HepG2 (cell line): ENCODE measurements around the gene TPST2.

Source experiments
- ETV6 ChIP-seq: sonication (generic); formaldehyde crosslinking; conservative IDR thresholded peaks from 2 replicates; pipeline ENCODE4 v1.4.0; 2020; ENCODE audit warnings: missing genetic modification reagents
- POLR2A ChIP-seq, 2 experiments: IDR thresholded peaks; 2 replicates each; pipeline ENCODE4 v1.6.1; 2011; ENCODE audit warnings: low read depth in 2 of 2, low read length in 2 of 2, mild to moderate bottlenecking in 1 of 2, moderate library complexity in 1 of 2; ENCODE audit not compliant: insufficient read depth in 1 of 2
- ZNF121 ChIP-seq: sonication (generic); formaldehyde crosslinking; IDR thresholded peaks from 2 replicates; pipeline ENCODE4 v1.5.0; 2020; ENCODE audit warnings: mild to moderate bottlenecking, missing genetic modification reagents
- ZNF678 ChIP-seq: sonication (generic); formaldehyde crosslinking; IDR thresholded peaks from 2 replicates; pipeline ENCODE4 v1.4.0; 2020; ENCODE audit warnings: mild to moderate bottlenecking, missing genetic modification reagents
- TF ChIP-seq, protein P1 (sequence below), 2 experiments: IDR thresholded peaks; 2 replicates each; pipeline ENCODE4 v1.6.1; 2011 to 2012; ENCODE audit warnings: low read length in 2 of 2, borderline replicate concordance in 1 of 2, low read depth in 1 of 2, mild to moderate bottlenecking in 1 of 2, moderate library complexity in 1 of 2
- TF ChIP-seq, protein P2 (sequence below): sonication (generic); formaldehyde crosslinking; IDR thresholded peaks from 2 replicates; pipeline ENCODE4 v1.4.0; 2020; ENCODE audit warnings: missing genetic modification reagents
- TF ChIP-seq, protein P3 (sequence below): sonication (generic); formaldehyde crosslinking; IDR thresholded peaks from 2 replicates; pipeline ENCODE4 v1.9.0; 2021; ENCODE audit warnings: missing genetic modification reagents, borderline replicate concordance

DNA sequence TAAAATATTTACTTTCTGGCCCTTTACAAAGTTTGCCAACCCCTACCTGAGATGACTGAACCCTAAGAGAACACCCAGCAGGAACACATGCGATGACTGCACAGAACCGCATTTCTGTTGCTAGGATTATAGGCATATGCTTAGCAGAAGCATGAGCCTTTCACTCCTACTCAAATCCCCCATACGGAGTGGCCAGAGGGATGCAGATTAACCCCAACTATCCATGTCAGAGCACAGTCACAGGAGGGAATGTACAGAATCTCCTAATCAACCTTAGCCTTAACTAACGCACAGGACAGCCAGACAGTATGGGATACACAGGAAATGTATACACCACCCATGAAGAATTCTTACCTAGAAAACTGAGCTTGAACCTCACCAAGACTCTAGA is 112.6 kb downstream of the TPST2 start:
- no peak for TF ChIP-seq ETV6 (CRISPR knock-in tag)
- TF ChIP-seq, protein P1, sequence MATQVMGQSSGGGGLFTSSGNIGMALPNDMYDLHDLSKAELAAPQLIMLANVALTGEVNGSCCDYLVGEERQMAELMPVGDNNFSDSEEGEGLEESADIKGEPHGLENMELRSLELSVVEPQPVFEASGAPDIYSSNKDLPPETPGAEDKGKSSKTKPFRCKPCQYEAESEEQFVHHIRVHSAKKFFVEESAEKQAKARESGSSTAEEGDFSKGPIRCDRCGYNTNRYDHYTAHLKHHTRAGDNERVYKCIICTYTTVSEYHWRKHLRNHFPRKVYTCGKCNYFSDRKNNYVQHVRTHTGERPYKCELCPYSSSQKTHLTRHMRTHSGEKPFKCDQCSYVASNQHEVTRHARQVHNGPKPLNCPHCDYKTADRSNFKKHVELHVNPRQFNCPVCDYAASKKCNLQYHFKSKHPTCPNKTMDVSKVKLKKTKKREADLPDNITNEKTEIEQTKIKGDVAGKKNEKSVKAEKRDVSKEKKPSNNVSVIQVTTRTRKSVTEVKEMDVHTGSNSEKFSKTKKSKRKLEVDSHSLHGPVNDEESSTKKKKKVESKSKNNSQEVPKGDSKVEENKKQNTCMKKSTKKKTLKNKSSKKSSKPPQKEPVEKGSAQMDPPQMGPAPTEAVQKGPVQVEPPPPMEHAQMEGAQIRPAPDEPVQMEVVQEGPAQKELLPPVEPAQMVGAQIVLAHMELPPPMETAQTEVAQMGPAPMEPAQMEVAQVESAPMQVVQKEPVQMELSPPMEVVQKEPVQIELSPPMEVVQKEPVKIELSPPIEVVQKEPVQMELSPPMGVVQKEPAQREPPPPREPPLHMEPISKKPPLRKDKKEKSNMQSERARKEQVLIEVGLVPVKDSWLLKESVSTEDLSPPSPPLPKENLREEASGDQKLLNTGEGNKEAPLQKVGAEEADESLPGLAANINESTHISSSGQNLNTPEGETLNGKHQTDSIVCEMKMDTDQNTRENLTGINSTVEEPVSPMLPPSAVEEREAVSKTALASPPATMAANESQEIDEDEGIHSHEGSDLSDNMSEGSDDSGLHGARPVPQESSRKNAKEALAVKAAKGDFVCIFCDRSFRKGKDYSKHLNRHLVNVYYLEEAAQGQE (IDR thresholded peaks at IDR 0.05; ENCODE audit: borderline replicate concordance in 1 of 2, low read depth in 1 of 2, low read length in 2 of 2), result no peak
- TF ChIP-seq, protein P2, sequence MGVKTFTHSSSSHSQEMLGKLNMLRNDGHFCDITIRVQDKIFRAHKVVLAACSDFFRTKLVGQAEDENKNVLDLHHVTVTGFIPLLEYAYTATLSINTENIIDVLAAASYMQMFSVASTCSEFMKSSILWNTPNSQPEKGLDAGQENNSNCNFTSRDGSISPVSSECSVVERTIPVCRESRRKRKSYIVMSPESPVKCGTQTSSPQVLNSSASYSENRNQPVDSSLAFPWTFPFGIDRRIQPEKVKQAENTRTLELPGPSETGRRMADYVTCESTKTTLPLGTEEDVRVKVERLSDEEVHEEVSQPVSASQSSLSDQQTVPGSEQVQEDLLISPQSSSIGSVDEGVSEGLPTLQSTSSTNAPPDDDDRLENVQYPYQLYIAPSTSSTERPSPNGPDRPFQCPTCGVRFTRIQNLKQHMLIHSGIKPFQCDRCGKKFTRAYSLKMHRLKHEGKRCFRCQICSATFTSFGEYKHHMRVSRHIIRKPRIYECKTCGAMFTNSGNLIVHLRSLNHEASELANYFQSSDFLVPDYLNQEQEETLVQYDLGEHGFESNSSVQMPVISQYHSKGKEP (CRISPR knock-in tag), result no peak
- TF ChIP-seq POLR2A (IDR thresholded peaks at IDR 0.05; ENCODE audit: insufficient read depth in 1 of 2, low read depth in 2 of 2, low read length in 2 of 2), result no peak
- no peak for TF ChIP-seq ZNF678 (CRISPR knock-in tag)
- TF ChIP-seq ZNF121 (CRISPR knock-in tag), result no peak
- TF ChIP-seq, protein P3, sequence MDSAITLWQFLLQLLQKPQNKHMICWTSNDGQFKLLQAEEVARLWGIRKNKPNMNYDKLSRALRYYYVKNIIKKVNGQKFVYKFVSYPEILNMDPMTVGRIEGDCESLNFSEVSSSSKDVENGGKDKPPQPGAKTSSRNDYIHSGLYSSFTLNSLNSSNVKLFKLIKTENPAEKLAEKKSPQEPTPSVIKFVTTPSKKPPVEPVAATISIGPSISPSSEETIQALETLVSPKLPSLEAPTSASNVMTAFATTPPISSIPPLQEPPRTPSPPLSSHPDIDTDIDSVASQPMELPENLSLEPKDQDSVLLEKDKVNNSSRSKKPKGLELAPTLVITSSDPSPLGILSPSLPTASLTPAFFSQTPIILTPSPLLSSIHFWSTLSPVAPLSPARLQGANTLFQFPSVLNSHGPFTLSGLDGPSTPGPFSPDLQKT (CRISPR knock-in tag), result no peak
